Fibroblast of lung (primary cell): ENCODE data around the gene DACH2.

Experiments used
- CTCF ChIP-seq, 2 donors: IDR thresholded peaks in 1 of 2; conservative IDR thresholded peaks in 1 of 2; 1 replicate in 1 of 2; 2 replicates in 1 of 2; pipeline ENCODE4 v1.5.1; 2011 to 2012; ENCODE audit warnings: low read length in 2 of 2, control low read depth in 1 of 2, inconsistent platforms in 1 of 2, low read depth in 1 of 2, mild to moderate bottlenecking in 1 of 2
- EZH2 ChIP-seq: IDR thresholded peaks from 2 replicates; pipeline ENCODE4 v1.5.1; 2012; ENCODE audit warnings: low read length, control low read depth, mild to moderate bottlenecking; ENCODE audit errors: missing control alignments

- no peak for TF ChIP-seq CTCF (conservative IDR thresholded peaks at IDR 0.05 in 1 of 2, IDR thresholded peaks at IDR 0.05 in 1 of 2; ENCODE audit: low read depth in 1 of 2, low read length in 2 of 2)
- TF ChIP-seq EZH2 = no peak
These were observed 576.0 kb downstream of the DACH2 start for GRCh38 chrX:86724277-86724676.
